Upper lobe of left lung (tissue), 4 donors: Measurements from ENCODE around the gene GRPEL1.

ENCODE experiments used
- EP300 ChIP-seq, 4 donors: sonication (generic); formaldehyde crosslinking; IDR thresholded peaks; one replicate each; pipeline ENCODE4 v1.5.1; 2017; ENCODE audit warnings: antibody characterized with exemption in 4 of 4, control low read depth in 2 of 4
- POLR2AphosphoS5 ChIP-seq, 2 donors: sonication (generic); formaldehyde crosslinking; IDR thresholded peaks; one replicate each; pipeline ENCODE4 v1.5.1; 2017; ENCODE audit warnings: antibody characterized with exemption in 2 of 2
- TF ChIP-seq, protein P1 (sequence below), 6 experiments: fragments of 450-650 bp in 4 of 6; fragments of 200-600 bp in 2 of 6; sonication (generic) in 2 of 6; IDR thresholded peaks; one replicate each; pipeline ENCODE4 v1.5.1; 2016 to 2019; ENCODE audit warnings: antibody characterized with exemption in 6 of 6

DNA sequence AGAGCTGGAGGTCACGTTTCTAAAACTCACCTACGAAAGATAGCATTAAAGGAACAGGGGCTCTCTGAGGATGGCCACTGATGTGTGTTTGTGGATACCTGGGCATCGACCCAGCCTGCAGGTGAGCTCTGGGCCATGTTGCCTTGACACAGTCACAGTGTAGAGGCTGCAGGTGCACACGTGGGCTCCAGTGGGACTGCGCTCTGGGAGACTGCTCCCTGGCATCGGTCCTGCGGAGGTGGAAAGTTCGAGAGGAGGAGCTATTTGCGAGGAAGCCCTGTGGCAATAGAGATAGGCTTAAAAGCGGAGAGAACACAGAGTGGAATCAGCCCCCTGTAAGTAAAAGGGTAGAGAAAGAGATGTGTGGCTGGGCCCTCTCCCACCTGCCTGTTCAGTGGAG is 37.0 kb downstream of the GRPEL1 start:
- TF ChIP-seq, protein P1, sequence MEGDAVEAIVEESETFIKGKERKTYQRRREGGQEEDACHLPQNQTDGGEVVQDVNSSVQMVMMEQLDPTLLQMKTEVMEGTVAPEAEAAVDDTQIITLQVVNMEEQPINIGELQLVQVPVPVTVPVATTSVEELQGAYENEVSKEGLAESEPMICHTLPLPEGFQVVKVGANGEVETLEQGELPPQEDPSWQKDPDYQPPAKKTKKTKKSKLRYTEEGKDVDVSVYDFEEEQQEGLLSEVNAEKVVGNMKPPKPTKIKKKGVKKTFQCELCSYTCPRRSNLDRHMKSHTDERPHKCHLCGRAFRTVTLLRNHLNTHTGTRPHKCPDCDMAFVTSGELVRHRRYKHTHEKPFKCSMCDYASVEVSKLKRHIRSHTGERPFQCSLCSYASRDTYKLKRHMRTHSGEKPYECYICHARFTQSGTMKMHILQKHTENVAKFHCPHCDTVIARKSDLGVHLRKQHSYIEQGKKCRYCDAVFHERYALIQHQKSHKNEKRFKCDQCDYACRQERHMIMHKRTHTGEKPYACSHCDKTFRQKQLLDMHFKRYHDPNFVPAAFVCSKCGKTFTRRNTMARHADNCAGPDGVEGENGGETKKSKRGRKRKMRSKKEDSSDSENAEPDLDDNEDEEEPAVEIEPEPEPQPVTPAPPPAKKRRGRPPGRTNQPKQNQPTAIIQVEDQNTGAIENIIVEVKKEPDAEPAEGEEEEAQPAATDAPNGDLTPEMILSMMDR (IDR thresholded peaks at IDR 0.05): no peak
- TF ChIP-seq EP300 (IDR thresholded peaks at IDR 0.05) (no peak), POLR2AphosphoS5 (IDR thresholded peaks at IDR 0.05) (no peak)
